OCI-LY1 (cell line): ENCODE measurements around the gene RNF113A.

ENCODE experiments used
- CTCF ChIP-seq: fragments of 200-600 bp; sonication (generic), shearing (Covaris generic); IDR thresholded peaks from 2 replicates; pipeline ENCODE4 v1.5.1; 2017; ENCODE audit warnings: mild to moderate bottlenecking, antibody characterized with exemption, low read length, moderate library complexity, mixed read lengths
- EZH2 ChIP-seq: fragments of 200-600 bp; sonication (generic), shearing (Covaris generic); IDR thresholded peaks from 2 replicates; pipeline ENCODE4 v1.8.0; 2017; ENCODE audit warnings: borderline replicate concordance, mixed run types, mild to moderate bottlenecking, antibody characterized with exemption, low read length, moderate library complexity, mixed read lengths

DNA sequence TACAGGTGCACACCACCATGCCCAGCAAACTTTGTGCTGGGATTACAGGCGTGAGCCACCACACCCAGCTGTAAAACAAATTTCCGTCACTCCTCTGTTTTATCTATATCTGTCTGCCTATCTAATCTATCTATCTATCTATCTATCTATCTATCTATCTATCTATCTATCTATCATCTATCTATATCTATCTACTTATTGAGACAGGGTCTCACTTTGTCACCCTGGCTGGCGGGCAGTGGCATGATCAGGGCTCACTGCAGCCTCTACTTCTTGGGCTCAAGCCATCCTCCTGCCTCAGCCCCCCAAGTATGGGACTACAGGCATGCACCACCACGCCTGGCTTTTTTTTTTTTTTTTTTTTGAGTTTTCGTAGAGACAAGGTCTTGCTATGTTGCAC is 44.8 kb upstream of the RNF113A start:
- no peak for TF ChIP-seq CTCF
- no peak for TF ChIP-seq EZH2
